A549 (cell line): ENCODE data around the gene ARHGAP9. TPM values are rescaled to one million over a fixed set of nuclear protein-coding genes. Genes with fewer than 3 reads are reported as not detected.
A peak's percentile ranks its signal among the peaks of the same experiment; 100 is the strongest.

ENCODE experiments used
- ATAC-seq, 2 experiments: fragments of 200-7000 bp in 1 of 2; fragments of >200 bp in 1 of 2; cut with Nextera tagmentation in 1 of 2; cut with Tn5 transposase in 1 of 2; 3 replicates each; pipeline versions ENCODE4 v1.8.0 to v1.9.1; 2018 to 2020; ENCODE audit warnings: mild to moderate bottlenecking in 1 of 2, moderate library complexity in 1 of 2
- CTCF ChIA-PET: fragments of 300-600 bp; sonication (Branson Sonifier 250); formaldehyde crosslinking; extraction: SDS; loops from one replicate; lab custom pipeline; 2021; ENCODE audit warnings: antibody characterized with exemption, inconsistent platforms; lab: Yijun Ruan, JAX
- POLR2A ChIA-PET: fragments of 350-600 bp; formaldehyde crosslinking; extraction: SDS; loops from one replicate; lab custom pipeline; 2021; ENCODE audit warnings: antibody characterized with exemption, inconsistent platforms; lab: Yijun Ruan, JAX
- DNase-seq, 2 experiments: peaks; one replicate each; pipeline versions ENCODE4 v3.0.0 to v3.0.0-alpha.2; 2011 to 2016; ENCODE audit warnings: low read depth in 1 of 2, low spot score in 1 of 2
- FAIRE-seq: peaks from 2 replicates; lab custom pipeline; 2011; peaks lifted over from hg19 to GRCh38; lab: Jason Lieb, UNC
- H3K27ac ChIP-seq, 2 experiments: fragments of >200 bp; sonication (Bioruptor Twin); formaldehyde crosslinking; 3 replicates each; pipeline ENCODE4 v1.5.1; 2016 to 2017
- H3K4me1 ChIP-seq: fragments of >200 bp; sonication (Bioruptor Twin); formaldehyde crosslinking; 3 replicates; pipeline ENCODE4 v1.6.1; 2016
- H3K4me2 ChIP-seq: fragments of >200 bp; sonication (Bioruptor Twin); formaldehyde crosslinking; 3 replicates; pipeline ENCODE4 v1.6.1; 2016
- H3K4me3 ChIP-seq: fragments of >200 bp; sonication (Bioruptor Twin); formaldehyde crosslinking; 3 replicates; pipeline ENCODE4 v1.5.1; 2016
- H3K9me3 ChIP-seq: fragments of >200 bp; sonication (Bioruptor Twin); formaldehyde crosslinking; 3 replicates; pipeline ENCODE4 v1.6.1; 2016
- BCL3 ChIP-seq: fragments of >200 bp; sonication (Bioruptor Twin); formaldehyde crosslinking; IDR thresholded peaks from 3 replicates; pipeline ENCODE4 v1.6.1; 2016
- CBX2 ChIP-seq: fragments of 200-600 bp; sonication (generic); IDR thresholded peaks from 2 replicates; pipeline ENCODE4 v1.6.1; 2016; ENCODE audit warnings: low read depth, mild to moderate bottlenecking, borderline replicate concordance
- CBX8 ChIP-seq: fragments of 200-600 bp; sonication (generic); IDR thresholded peaks from 2 replicates; pipeline ENCODE4 v1.6.1; 2016
- CTCF ChIP-seq: fragments of >200 bp; sonication (Bioruptor Twin); formaldehyde crosslinking; IDR thresholded peaks from 3 replicates; pipeline ENCODE4 v1.5.1; 2016
- EHMT2 ChIP-seq: fragments of 200-600 bp; sonication (generic); IDR thresholded peaks from 2 replicates; pipeline ENCODE4 v1.6.1; 2016; ENCODE audit warnings: antibody characterized with exemption, low read depth, mild to moderate bottlenecking, moderate library complexity
- ELK1 ChIP-seq: fragments of 150-350 bp; IDR thresholded peaks from 2 replicates; pipeline ENCODE4 v1.6.1; 2014; ENCODE audit warnings: low read depth, mild to moderate bottlenecking, low read length
- EP300 ChIP-seq, 2 experiments: fragments of >200 bp; sonication (Bioruptor Twin); formaldehyde crosslinking; IDR thresholded peaks; 2 replicates in 1 of 2; 3 replicates in 1 of 2; pipeline ENCODE4 v1.6.1; 2016 to 2017
- ESRRA ChIP-seq: fragments of 150-350 bp; IDR thresholded peaks from 2 replicates; pipeline ENCODE4 v1.6.1; 2014; ENCODE audit warnings: mild to moderate bottlenecking, low read length, borderline replicate concordance
- FOSB ChIP-seq: fragments of 250-450 bp; sonication (Bioruptor Pico); IDR thresholded peaks from 2 replicates; pipeline ENCODE4 v1.5.0; 2020; ENCODE audit warnings: mild to moderate bottlenecking, moderate library complexity
- FOSL2 ChIP-seq, 2 experiments: fragments of 450-650 bp in 1 of 2; fragments of >200 bp in 1 of 2; sonication (Bioruptor Twin) in 1 of 2; formaldehyde crosslinking; IDR thresholded peaks; 2 replicates each; pipeline versions ENCODE4 v1.5.0 to v1.6.1; 2016 to 2020; ENCODE audit warnings: mild to moderate bottlenecking in 1 of 2, moderate library complexity in 1 of 2
- HDAC2 ChIP-seq: fragments of 200-600 bp; sonication (generic); IDR thresholded peaks from 2 replicates; pipeline ENCODE4 v1.6.1; 2016
- HOXA7 ChIP-seq: fragments of 250-450 bp; sonication (Bioruptor Pico); IDR thresholded peaks from 2 replicates; pipeline ENCODE4 v1.5.0; 2020; ENCODE audit warnings: mild to moderate bottlenecking, moderate library complexity
- JUNB ChIP-seq: fragments of >200 bp; sonication (Bioruptor Twin); formaldehyde crosslinking; IDR thresholded peaks from 2 replicates; pipeline ENCODE4 v1.6.1; 2016
- NFE2L2 ChIP-seq: fragments of 150-350 bp; conservative IDR thresholded peaks from 2 replicates; pipeline ENCODE4 v1.6.1; 2014; ENCODE audit warnings: low read length
- RARB ChIP-seq: fragments of 250-450 bp; sonication (Bioruptor Pico); IDR thresholded peaks from 2 replicates; pipeline ENCODE4 v1.8.0; 2021; ENCODE audit warnings: mild to moderate bottlenecking, moderate library complexity
- REST ChIP-seq: fragments of 200-600 bp; sonication (generic); IDR thresholded peaks from 2 replicates; pipeline ENCODE4 v1.6.1; 2016; ENCODE audit warnings: antibody characterized with exemption, mild to moderate bottlenecking, moderate library complexity
- RNF2 ChIP-seq: fragments of 200-600 bp; sonication (generic); IDR thresholded peaks from 2 replicates; pipeline ENCODE4 v1.6.1; 2016; ENCODE audit warnings: low read depth, mild to moderate bottlenecking, antibody characterized with exemption, moderate library complexity, borderline replicate concordance
- TP53 ChIP-seq: fragments of 250-450 bp; sonication (Bioruptor Pico); IDR thresholded peaks from 2 replicates; pipeline ENCODE4 v1.5.0; 2021; ENCODE audit warnings: mild to moderate bottlenecking, moderate library complexity
- USF2 ChIP-seq: fragments of 450-650 bp; IDR thresholded peaks from 2 replicates; pipeline ENCODE4 v1.6.1; 2014; ENCODE audit warnings: antibody characterized with exemption
- ZC3H11A ChIP-seq: fragments of 450-650 bp; IDR thresholded peaks from 2 replicates; pipeline ENCODE4 v1.6.1; 2014; ENCODE audit warnings: antibody characterized with exemption, mild to moderate bottlenecking
- ZNF302 ChIP-seq: fragments of 250-450 bp; sonication (Bioruptor Pico); IDR thresholded peaks from 2 replicates; pipeline ENCODE4 v1.9.0; 2021; ENCODE audit warnings: inconsistent platforms, mild to moderate bottlenecking, moderate library complexity
- WGBS: methylation state at CpG from one replicate; pipeline ENCODE4 v1.1.6; 2017; ENCODE audit errors: missing lambda C conversion rate; 5-methylcytosine and 5-hydroxymethylcytosine counted together
- polyA plus RNA-seq, 4 experiments: library from polyadenylated mRNA; depleted of rRNA in 3 of 4; stranded (reverse); fragments of >200 nt; fragmentation: RNase III in 1 of 4; extraction: RNeasy Plus Mini Kit Qiagen cat#74134 plus additional on column Dnase treatment in 1 of 4; gene quantifications; 2 replicates in 3 of 4; 3 replicates in 1 of 4; pipeline ENCODE4 v1.2.3, GENCODE V29; 2011 to 2017

The ARHGAP9 gene
- polyA plus RNA-seq, 2 of the 4 experiments (the other 2 are of a cell fraction), result 0.25 TPM; not detected in 1

GRCh38 chr12:57464569-57464968 lies 15.1 kb downstream of the ARHGAP9 start:
- Histone ChIP-seq H3K4me2 (no peak overlapping the region), H3K4me1 (peaks cover 5% of the 10 kb centered on the region), H3K9me3 (no peaks in the 10 kb centered on the region), H3K27ac (no peak overlapping the region), H3K4me3 (no peak overlapping the region)
- POLR2A ChIA-PET, result no interaction called here
- 92% methylated on average over 12 of the region's 12 CpGs for WGBS
- CTCF ChIA-PET, result interaction anchor here (9.0 to 9.7 kb wide), 2 partner anchors 12 to 14 kb away, joined by 91 to 240 read pairs; partner anchors contain the start of genes ARHGAP9, INHBE and MARS1
- ATAC-seq (no peak), DNase-seq (no peak), FAIRE-seq (no peak)
- TF ChIP-seq EHMT2, result no peak
- no peak for TF ChIP-seq USF2
- no peak for TF ChIP-seq ELK1

- 29% methylated on average over 5 of the region's 5 CpGs for WGBS
- no peak for FAIRE-seq
- no peak for TF ChIP-seq TP53
- TF ChIP-seq FOSL2 (IDR thresholded peaks at IDR 0.05), result no peak
- no peak for TF ChIP-seq FOSL2 (CRISPR knock-in tag; IDR thresholded peaks at IDR 0.05)
- TF ChIP-seq EP300 (IDR thresholded peaks at IDR 0.05), result no peak
- TF ChIP-seq JUNB, result no peak
- TF ChIP-seq HDAC2, result no peak
- no peak for TF ChIP-seq BCL3
- no peak for DNase-seq
- Histone ChIP-seq H3K4me3 (no peak overlapping the region; the same call in 1 of the 3 replicates), H3K4me1 (peaks cover 15% of the 10 kb centered on the region), H3K27ac (peak overlapping the region; percentile 92 to 99), H3K4me2 (peak overlapping the region; percentile 97), H3K9me3 (no peaks in the 10 kb centered on the region)
- ChIA-PET POLR2A (no interaction called here), CTCF (interaction anchor here (0.5 to 9.7 kb wide), 45 partner anchors 11 to 274 kb away, joined by 3 to 240 read pairs (median 4); partner anchors contain the start of genes ARHGAP9, INHBC, INHBE and MARS1)
- no peak for ATAC-seq
Measured at GRCh38 chr12:57462912-57463253, 16.8 kb downstream of the ARHGAP9 start.

- Histone ChIP-seq H3K4me1 (peaks cover 20% of the 10 kb centered on the region), H3K9me3 (no peaks in the 10 kb centered on the region), H3K27ac (peak overlapping the region; percentile 92 to 99), H3K4me3 (peak overlapping the region; percentile 65), H3K4me2 (peak overlapping the region; percentile 97)
- 2% methylated on average over 26 of the region's 28 CpGs for WGBS
- DNase-seq (peak; percentile 96 to 98), ATAC-seq (peak; percentile 54 to 77), FAIRE-seq (no peak)
- ChIA-PET POLR2A (interaction anchor here (0.6 kb wide), 1 partner anchor 19 kb away, joined by 6 read pairs; no protein-coding TSS in a partner anchor), CTCF (interaction anchor here (0.6 to 9.7 kb wide), 42 partner anchors 10 to 535 kb away, joined by 3 to 240 read pairs (median 4); partner anchors contain the start of genes ARHGAP9, INHBC, INHBE and MARS1)
- no peak for TF ChIP-seq CBX8
- no peak for TF ChIP-seq FOSB
- TF ChIP-seq HOXA7, result no peak; the same call in 1 of the 2 replicates
- TF ChIP-seq ZNF302, result no peak
- TF ChIP-seq RNF2, result no peak
- no peak for TF ChIP-seq ZC3H11A
- no peak for TF ChIP-seq ESRRA
- peak; percentile 14; the same call in 1 of the 2 replicates for TF ChIP-seq REST
- TF ChIP-seq NFE2L2, result no peak
- TF ChIP-seq CBX2, result no peak
- TF ChIP-seq RARB (CRISPR knock-in tag), result no peak
- peak; percentile 96 for TF ChIP-seq CTCF
Measured at GRCh38 chr12:57462251-57462911, 17.3 kb downstream of the ARHGAP9 start.
